GM19238 (cell line): ENCODE results near the gene ZNF335.
A peak's percentile ranks its signal among the peaks of the same experiment; 100 is the strongest.
"Not testable (repeated sequence)": the region's sequence is repeated elsewhere in the genome, so short reads cannot be mapped to it uniquely, and the experiment has no call there.

Source experiments
- DNase-seq: peaks from one replicate; pipeline ENCODE4 v3.0.0; 2011; ENCODE audit warnings: low spot score; ENCODE audit not compliant: insufficient read length

Gene ZNF335

GRCh38 chr20:45911486-45912343 is 60.3 kb downstream of the ZNF335 start, which contains the start of gene PLTP:
Gene PLTP, minus strand, starts transcription at chr20:45912155. Its CDS starts 703 bp downstream, at chr20:45911452.
- no peak for DNase-seq

GRCh38 chr20:45910670-45911485 is 61.1 kb downstream of the ZNF335 start:
- peak; percentile 95 for DNase-seq

DNA sequence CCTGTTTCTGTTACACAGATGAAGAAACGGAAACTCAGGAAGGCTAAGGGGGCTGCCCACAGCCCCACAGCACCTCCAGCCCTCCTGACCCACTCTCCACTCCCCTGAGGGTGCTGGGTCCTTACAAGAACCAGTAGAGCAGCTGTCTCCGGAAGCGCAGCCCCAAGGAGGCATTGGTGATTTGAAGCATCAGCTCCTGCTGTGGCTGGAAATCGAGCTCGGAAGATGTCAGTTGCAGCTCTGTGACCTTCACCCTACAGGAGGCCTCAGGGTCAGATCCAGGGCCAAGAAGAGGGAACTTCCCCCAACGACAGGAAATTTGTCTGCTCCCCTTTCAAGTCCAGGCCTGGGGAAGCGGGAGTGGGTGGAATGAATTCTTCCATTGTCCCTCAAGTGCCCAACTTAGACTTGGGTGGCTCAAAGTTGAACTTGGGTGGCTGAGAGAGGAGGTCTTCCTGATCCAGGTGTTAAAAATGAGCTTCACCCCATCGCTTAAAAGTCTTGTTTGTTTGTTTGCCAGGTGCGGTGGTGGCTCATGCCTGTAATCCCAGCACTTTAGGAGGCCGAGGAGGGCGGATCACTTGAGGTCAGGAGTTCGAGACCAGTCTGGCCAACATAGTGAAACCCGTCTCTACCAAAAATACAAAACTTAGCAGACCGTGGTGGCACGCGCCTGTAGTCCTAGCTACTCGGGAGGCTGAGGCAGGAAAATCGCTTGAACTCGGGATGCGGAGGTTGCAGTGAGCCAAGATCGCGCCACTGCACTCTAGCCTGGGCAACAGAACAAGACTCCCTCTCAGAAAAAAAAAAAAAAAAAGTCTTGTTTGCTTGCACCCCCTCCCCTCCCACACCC is 62.0 kb downstream of the ZNF335 start:
- DNase-seq: no peak

DNA sequence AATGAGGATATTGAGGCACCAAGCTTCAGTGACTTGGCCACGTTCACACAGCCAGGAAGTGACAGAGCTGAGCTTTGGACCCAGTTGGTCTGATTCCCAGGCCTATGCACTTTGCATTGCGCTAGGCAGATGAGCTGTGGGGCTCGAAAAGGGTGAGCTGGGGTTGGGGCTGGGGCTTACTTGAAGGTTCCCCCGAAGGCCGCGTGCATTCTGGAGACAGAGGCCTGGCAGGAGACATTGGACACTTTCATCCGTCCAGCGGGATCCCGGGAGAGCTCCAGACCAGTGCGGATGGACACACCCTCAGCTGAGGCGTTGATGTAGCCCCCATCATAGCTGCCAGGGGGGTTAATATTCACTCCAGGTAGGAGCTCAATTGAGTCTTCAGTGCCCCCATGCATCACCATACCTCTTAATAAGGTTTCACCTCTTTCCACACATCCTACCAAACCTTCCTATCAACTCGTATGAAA is 62.6 kb downstream of the ZNF335 start:
- DNase-seq: no peak

- no peak for DNase-seq
These were observed 63.9 kb downstream of the ZNF335 start for GRCh38 chr20:45908084-45908483.

- no peak for DNase-seq
These were observed 64.6 kb downstream of the ZNF335 start for GRCh38 chr20:45907219-45907948.

GRCh38 chr20:45905505-45906079 is 66.4 kb downstream of the ZNF335 start:
- DNase-seq: no peak

DNA sequence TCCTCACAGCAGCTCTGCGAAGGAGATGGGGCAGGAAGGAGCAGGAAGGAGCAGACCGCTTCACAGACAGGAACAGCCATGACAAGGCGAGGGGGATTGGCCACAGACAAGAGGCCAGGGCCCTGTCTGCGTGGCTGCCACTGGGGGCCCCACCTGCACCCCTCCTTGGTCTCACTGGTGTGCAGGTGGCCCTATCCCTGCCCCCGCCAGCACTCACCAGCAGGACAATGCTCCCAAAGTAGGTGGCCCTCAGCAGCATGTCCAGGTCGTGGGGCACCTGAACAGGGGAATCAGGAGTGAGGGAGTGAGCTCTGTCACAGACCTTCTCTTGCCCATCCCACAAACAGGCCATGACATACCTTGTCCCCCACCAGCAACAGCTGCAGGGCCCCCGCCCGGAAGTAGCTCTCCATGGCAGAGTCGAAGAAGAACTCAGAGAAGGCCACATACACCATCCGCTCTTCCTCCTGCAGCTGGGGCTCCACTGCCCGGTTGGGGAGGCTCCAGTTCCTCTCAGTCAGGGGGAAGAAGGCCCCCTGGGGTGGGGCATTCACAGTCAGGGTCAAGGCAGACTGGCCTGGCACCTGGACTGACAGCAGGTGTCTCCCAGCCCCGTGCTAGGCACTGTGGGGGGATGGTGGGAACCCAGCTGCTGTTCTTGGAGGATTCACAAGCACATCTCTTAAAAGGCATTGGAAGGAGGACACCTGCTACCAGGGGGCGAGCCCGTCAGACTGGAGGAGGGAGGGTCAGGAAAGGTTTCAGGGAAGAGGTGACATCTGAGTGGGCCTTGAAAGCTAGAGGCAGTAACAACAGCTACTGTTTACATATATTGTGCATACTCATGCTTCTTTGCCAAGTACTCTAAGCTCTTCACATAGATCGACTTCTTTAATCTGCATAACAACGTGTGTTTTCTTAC is 67.2 kb downstream of the ZNF335 start:
- DNase-seq: no peak

DNA sequence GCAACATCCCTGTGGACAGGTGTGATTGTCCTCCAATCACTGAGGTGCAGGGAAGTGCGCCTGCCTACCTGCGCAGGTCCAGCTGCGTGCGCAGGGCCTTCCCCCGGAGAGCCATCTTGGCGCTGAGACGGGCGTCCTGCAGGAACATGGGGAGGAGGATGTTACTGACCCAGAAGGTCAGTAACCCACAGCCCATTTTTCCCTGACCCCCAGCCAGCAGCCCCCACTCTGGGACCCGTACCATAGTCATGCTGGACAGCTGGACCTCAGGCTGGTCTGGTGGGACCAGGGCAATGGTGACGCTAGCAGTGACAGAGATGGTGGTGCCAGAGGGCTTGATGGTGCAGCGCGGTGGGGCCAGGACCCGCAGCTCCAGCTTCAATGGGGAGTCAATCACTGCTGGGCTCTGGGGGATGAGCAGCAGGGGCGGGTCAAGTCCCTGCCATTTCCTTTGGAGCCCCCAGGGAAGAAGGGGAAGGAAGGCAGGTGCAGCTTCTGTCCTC is 69.8 kb downstream of the ZNF335 start:
- DNase-seq: no peak

DNA sequence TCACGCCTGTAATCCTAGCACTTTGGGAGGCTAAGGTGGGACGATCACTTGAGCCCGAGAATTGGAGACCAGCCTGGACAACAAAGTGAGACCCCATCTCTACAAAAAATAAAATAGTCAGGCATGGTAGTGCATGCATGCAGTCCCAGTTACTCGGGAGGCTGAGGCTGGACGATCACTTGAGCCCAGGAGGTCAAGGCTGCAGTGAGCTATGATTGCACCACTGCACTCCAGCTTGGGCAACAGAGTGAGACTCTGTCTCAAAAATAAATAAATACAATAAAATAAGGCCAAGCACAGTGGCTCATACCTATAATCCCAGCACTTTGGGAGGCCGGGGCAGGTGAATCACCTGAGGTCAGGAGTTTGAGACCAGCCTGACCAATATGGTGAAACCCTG is 70.7 kb downstream of the ZNF335 start:
- not testable (repeated sequence) for DNase-seq

GRCh38 chr20:45899046-45899835 is 72.8 kb downstream of the ZNF335 start:
- no peak for DNase-seq
